Stomach (tissue), 9 donors: Measurements from ENCODE around the gene RC3H2. TPM values are rescaled to one million over a fixed set of nuclear protein-coding genes. Genes with fewer than 3 reads are reported as not detected.

ENCODE experiments used
- DNase-seq, 2 donors: peaks; one replicate each; pipeline versions ENCODE4 v3.0.0 to v3.0.0-alpha.2; 2013 to 2019
- H3K27ac ChIP-seq, 5 donors: fragments of 200-600 bp in 4 of 5; sonication (generic) in 4 of 5; one replicate each; pipeline ENCODE4 v1.5.1; 2013 to 2019; ENCODE audit warnings: mild to moderate bottlenecking in 1 of 5, moderate library complexity in 1 of 5
- H3K27me3 ChIP-seq, 3 donors: fragments of 200-600 bp; sonication (generic); one replicate each; pipeline ENCODE4 v1.5.1; 2017 to 2019; ENCODE audit warnings: mixed run types in 1 of 3
- H3K36me3 ChIP-seq, 4 donors: fragments of 200-600 bp; sonication (generic); 1 replicate in 3 of 4; 2 replicates in 1 of 4; pipeline ENCODE4 v1.5.1; 2016 to 2019
- H3K4me1 ChIP-seq, 4 donors: fragments of 200-600 bp; sonication (generic); one replicate each; pipeline ENCODE4 v1.5.1; 2016 to 2019
- H3K4me3 ChIP-seq, 4 donors: fragments of 200-600 bp; sonication (generic) in 3 of 4; one replicate each; pipeline ENCODE4 v1.5.1; 2016 to 2019; ENCODE audit warnings: mild to moderate bottlenecking in 1 of 4
- H3K9me3 ChIP-seq, 4 donors: fragments of 200-600 bp; sonication (generic); one replicate each; pipeline ENCODE4 v1.5.1; 2016 to 2019
- EP300 ChIP-seq: sonication (generic); formaldehyde crosslinking; IDR thresholded peaks from one replicate; pipeline ENCODE4 v1.6.1; 2017; ENCODE audit warnings: antibody characterized with exemption
- POLR2A ChIP-seq, 4 donors: fragments of 450-650 bp; IDR thresholded peaks; one replicate each; pipeline ENCODE4 v1.6.1; 2016; ENCODE audit warnings: antibody characterized with exemption in 4 of 4, control low read depth in 2 of 4, mild to moderate bottlenecking in 1 of 4, moderate library complexity in 1 of 4
- POLR2AphosphoS5 ChIP-seq, 3 donors: sonication (generic); formaldehyde crosslinking; IDR thresholded peaks; one replicate each; pipeline ENCODE4 v1.6.1; 2016; ENCODE audit warnings: antibody characterized with exemption in 3 of 3
- WGBS, 5 donors: extraction: QIAGEN DNeasy Blood & Tissue Kit in 3 of 5; methylation state at CpG; one replicate each; pipeline versions ENCODE4 v1.1.5 to v1.1.7; 2013 to 2018; 5-methylcytosine and 5-hydroxymethylcytosine counted together
- intact Hi-C: fragments of 100-400 bp; cut with DNase I; formaldehyde crosslinking; loops from one replicate; pipeline ENCODE4 v1.15.1; 2023; ENCODE audit warnings: low total_unique reads
- polyA plus RNA-seq, 3 donors: library from polyadenylated mRNA; stranded (reverse); fragments of 200-250 nt; gene quantifications; one replicate each; pipeline ENCODE4 v1.2.3, GENCODE V29; 2013
- total RNA-seq, 5 donors: library from RNA; depleted of rRNA; stranded (reverse); fragments of >200 nt; gene quantifications; one replicate each; pipeline versions ENCODE4 v1.1.0 to v1.2.3, GENCODE V29; 2014 to 2016
- TF ChIP-seq, protein P1 (sequence below), 7 experiments: fragments of 450-650 bp in 4 of 7; fragments of 200-600 bp in 3 of 7; sonication (generic) in 3 of 7; IDR thresholded peaks; one replicate each; pipeline ENCODE4 v1.5.1; 2016 to 2019; ENCODE audit warnings: antibody characterized with exemption in 7 of 7, control low read depth in 2 of 7, mild to moderate bottlenecking in 1 of 7
- donor health status: healthy with polysubstance abuse.
- donor health status: Bipolar disorder and iron deficiency.
- donor health status: healthy.

The RC3H2 gene
- total and polyA plus RNA-seq, 8 donors = 5.8 to 66.3 (median 22.3) TPM

DNA sequence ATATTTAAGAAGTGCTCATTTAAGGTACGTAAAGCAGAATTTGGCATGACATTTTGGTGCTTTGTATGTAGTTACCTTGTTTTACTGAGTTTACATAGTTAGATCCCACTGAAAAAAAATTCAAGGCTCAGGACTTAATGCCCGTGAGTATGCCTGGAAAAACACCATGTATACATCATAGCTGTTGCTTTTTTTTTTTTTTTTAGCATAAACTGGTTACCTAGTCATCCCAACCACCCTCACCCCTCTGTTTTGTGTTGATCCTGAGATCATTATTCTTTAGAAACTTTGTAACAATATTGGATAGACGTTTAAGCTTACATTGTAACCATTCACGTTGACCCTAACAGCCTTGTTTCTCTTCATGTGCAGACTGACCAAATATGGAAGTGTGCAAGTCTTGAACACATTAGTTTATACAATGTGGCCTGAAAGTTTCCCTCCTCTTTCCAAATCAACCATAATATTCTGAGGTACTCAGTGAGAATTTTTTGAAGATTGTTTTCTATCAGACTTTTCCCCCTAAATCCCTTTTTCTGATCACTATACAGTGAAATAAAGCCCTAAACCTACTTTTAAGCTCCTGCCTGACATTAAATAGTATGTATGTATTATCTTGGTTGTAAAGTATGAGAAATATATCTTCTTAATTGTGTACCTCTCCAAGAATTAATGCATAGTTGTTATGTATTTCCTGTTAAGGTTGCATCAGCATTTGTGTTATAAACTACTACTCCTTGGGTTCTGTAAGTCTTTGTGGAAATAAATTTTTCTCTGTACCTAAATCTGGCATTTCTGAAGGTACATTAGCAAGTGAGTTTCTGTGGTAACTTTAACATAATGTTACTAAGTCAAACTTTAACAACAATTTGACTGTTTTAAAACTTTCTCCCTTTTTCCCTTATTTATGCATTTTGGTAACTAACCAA is 40.1 kb upstream of the RC3H2 start:
- TF ChIP-seq POLR2AphosphoS5 (IDR thresholded peaks at IDR 0.05) = no peak
- TF ChIP-seq EP300 = no peak
- TF ChIP-seq POLR2A (IDR thresholded peaks at IDR 0.05) = no peak
- TF ChIP-seq, protein P1, sequence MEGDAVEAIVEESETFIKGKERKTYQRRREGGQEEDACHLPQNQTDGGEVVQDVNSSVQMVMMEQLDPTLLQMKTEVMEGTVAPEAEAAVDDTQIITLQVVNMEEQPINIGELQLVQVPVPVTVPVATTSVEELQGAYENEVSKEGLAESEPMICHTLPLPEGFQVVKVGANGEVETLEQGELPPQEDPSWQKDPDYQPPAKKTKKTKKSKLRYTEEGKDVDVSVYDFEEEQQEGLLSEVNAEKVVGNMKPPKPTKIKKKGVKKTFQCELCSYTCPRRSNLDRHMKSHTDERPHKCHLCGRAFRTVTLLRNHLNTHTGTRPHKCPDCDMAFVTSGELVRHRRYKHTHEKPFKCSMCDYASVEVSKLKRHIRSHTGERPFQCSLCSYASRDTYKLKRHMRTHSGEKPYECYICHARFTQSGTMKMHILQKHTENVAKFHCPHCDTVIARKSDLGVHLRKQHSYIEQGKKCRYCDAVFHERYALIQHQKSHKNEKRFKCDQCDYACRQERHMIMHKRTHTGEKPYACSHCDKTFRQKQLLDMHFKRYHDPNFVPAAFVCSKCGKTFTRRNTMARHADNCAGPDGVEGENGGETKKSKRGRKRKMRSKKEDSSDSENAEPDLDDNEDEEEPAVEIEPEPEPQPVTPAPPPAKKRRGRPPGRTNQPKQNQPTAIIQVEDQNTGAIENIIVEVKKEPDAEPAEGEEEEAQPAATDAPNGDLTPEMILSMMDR (IDR thresholded peaks at IDR 0.05) = no peak
- H3K27ac ChIP-seq = peak overlapping the region in 4 of 5 donors; percentile 37 to 73 (median 51)
- DNase-seq = peak in 1 of 2 donors; percentile 28
- intact Hi-C loops = no loop called here
- 51 to 57% (median 55%) methylated on average over 4 of the region's 4 CpGs for WGBS, 5 donors
- H3K4me1 ChIP-seq = peaks cover 31 to 93% (median 70%) of the 10 kb centered on the region in 4 donors
- no peaks in the 10 kb centered on the region for H3K27me3 ChIP-seq
- no peak overlapping the region for H3K4me3 ChIP-seq
- H3K9me3 ChIP-seq = no peaks in the 10 kb centered on the region
- peaks cover 0 to 5% (median 0%) of the 10 kb centered on the region in 4 donors for H3K36me3 ChIP-seq

DNA sequence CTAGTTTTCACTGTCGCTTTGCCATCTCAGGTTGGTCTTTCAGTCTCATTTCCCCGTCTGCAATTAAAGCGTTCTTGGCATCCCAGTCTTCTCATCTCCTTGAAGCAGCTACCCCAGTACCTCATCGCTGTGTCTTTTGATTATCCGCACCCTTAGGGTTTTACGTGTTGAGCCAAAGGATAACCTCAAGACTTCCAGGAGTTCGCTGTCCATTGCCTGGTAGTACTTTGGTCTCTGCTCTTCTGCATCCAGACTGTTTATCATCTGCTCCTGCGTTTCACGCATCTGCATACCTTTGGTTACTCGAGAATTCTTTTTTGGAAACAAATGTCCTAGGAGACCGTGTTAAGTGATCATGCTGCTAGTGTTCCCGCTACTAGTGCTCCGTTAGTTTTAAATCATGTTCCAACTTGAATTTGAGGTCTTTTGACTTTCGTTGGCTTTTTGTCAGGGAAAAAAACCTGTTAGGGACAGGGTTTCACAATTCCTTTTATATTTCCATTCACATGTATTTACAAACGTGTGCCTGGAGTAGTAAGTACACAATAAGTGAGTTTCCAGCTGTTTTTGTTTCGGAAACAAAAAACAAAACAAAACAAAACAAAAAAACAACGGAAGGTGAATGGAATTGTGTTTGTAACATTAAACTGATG is 36.5 kb upstream of the RC3H2 start:
- 5 to 10% (median 6%) methylated on average over 17 of the region's 17 CpGs for WGBS, 5 donors
- H3K4me3 ChIP-seq = peak overlapping the region; percentile 72 to 95 (median 84)
- peaks cover 29 to 63% (median 52%) of the 10 kb centered on the region in 4 donors for H3K4me1 ChIP-seq
- TF ChIP-seq EP300 (no peak), POLR2A (IDR thresholded peaks at IDR 0.05) (no peak), POLR2AphosphoS5 (IDR thresholded peaks at IDR 0.05) (no peak)
- TF ChIP-seq, protein P1 (IDR thresholded peaks at IDR 0.05) = no peak
- H3K27ac ChIP-seq = peak overlapping the region; percentile 94 to 97 (median 95)
- peak in 1 of 2 donors; percentile 55 for DNase-seq
- peaks cover 2 to 23% (median 18%) of the 10 kb centered on the region in 4 donors for H3K36me3 ChIP-seq
- no peaks in the 10 kb centered on the region for H3K27me3 ChIP-seq
- no peaks in the 10 kb centered on the region for H3K9me3 ChIP-seq
- intact Hi-C loops = no loop called here

DNA sequence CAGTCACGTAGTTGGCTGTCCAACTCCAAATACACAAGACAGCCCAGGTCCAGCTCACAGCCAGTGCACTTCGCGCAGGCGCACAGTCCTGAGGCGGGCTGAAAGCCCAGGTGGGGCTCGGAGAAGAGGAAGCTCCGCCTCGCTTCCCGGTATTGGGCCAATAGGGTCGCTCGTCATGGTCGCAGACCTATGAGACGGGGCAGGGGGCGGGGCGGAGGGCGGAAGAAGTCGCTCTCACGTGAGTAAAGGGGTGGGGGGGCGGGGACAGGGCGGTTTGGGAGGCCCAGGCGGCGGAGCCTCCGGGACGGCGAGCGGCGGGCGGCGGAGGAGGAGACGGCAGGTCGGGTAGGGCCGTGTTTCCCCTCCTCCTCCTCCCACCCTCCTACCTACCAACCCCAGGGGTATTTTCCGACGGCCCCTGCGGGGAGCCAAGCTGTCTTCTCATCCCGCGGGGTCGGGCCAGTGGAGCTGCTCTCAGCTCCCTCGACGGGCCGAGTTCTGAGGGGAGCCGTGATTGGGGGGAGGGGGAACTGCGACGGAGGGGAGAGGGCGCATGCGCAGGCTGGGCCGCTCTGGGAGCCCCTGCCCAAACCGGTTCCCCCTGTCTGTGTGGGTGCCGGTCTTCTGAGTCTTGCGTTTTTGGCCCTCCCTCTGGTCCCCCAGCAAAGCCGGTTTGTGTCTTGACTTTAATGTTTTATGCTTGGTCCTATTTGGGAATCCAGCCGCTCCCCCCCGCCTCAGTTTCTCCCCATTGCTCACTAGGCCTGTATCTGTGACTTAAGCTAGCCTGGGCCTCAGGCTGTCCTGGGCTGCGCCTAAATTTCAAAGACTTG is 35.8 kb upstream of the RC3H2 start, which contains the start of gene RABGAP1:
RABGAP1 (plus strand) TSS at position 272 of the 833 bp plus-strand sequence. CDS start 16,040 bp downstream, outside the sequence.
- H3K27me3 ChIP-seq = no peaks in the 10 kb centered on the region
- WGBS, 5 donors = 0 to 1% (median 0%) methylated on average over 7 to 54 of the region's 54 CpGs
- intact Hi-C loops = no loop called here
- peak within 1 kb of the TSS; percentile 72 to 95 (median 84) for H3K4me3 ChIP-seq
- peaks cover 6 to 28% (median 24%) of the 10 kb centered on the region in 4 donors for H3K36me3 ChIP-seq
- peak within 1 kb of the TSS; percentile 94 to 97 (median 95) for H3K27ac ChIP-seq
- TF ChIP-seq EP300 = no peak
- TF ChIP-seq, protein P1 (IDR thresholded peaks at IDR 0.05) = no peak
- peak; percentile 12 to 84 (median 75) for TF ChIP-seq POLR2AphosphoS5 (IDR thresholded peaks at IDR 0.05)
- peak in 1 of 4 donors; percentile 70 for TF ChIP-seq POLR2A (IDR thresholded peaks at IDR 0.05)
- peak; percentile 100 for DNase-seq
- peaks cover 23 to 56% (median 44%) of the 10 kb centered on the region in 4 donors for H3K4me1 ChIP-seq
- H3K9me3 ChIP-seq = no peaks in the 10 kb centered on the region
